HG03060 (cell line): ENCODE measurements around the gene GCFC2.

Experiments used
- ATAC-seq: cut with Tn5 transposase; IDR thresholded peaks from one replicate; pipeline ENCODE4 v1.9.1; 2021; ENCODE audit warnings: low read depth, moderate number of reproducible peaks; ENCODE audit not compliant: unreplicated experiment

GCFC2 gene

GRCh38 chr2:75632813-75633212 is 77.9 kb downstream of the GCFC2 start:
- ATAC-seq, result no peak

GRCh38 chr2:75632091-75632701 is 78.5 kb downstream of the GCFC2 start:
- no peak for ATAC-seq

- no peak for ATAC-seq
These were observed 82.7 kb downstream of the GCFC2 start for GRCh38 chr2:75627902-75628504.

- ATAC-seq, result no peak
These were observed 87.8 kb downstream of the GCFC2 start for GRCh38 chr2:75622929-75623328.

GRCh38 chr2:75622500-75622899 is 88.2 kb downstream of the GCFC2 start:
- ATAC-seq, result no peak

GRCh38 chr2:75621228-75621627 is 89.5 kb downstream of the GCFC2 start:
- no peak for ATAC-seq

- ATAC-seq, result no peak
These were observed 90.6 kb downstream of the GCFC2 start for GRCh38 chr2:75619956-75620740.

GRCh38 chr2:75616933-75617332 is 93.8 kb downstream of the GCFC2 start:
- ATAC-seq, result no peak

GRCh38 chr2:75616406-75616805 is 94.3 kb downstream of the GCFC2 start:
- ATAC-seq, result no peak

- no peak for ATAC-seq
These were observed 96.5 kb downstream of the GCFC2 start for GRCh38 chr2:75614162-75614651.

- no peak for ATAC-seq
These were observed 97.9 kb downstream of the GCFC2 start for GRCh38 chr2:75612862-75613243.
